ENCODE measurements around the gene GATD1.
"Not testable (repeated sequence)": the region's sequence is repeated elsewhere in the genome, so short reads cannot be mapped to it uniquely, and the experiment has no call there.

GATD1 gene

GRCh38 chr11:761526-762108, 15.7 kb downstream of the GATD1 start:
- no peak for DNase-seq

GRCh38 chr11:760236-760635, 17.1 kb downstream of the GATD1 start:
- DNase-seq: no peak

- no peak for DNase-seq
These were observed 27.6 kb downstream of the GATD1 start for GRCh38 chr11:749731-750130.

GRCh38 chr11:748007-748359, 29.3 kb downstream of the GATD1 start:
- no peak for DNase-seq

GRCh38 chr11:747158-748006, 29.9 kb downstream of the GATD1 start, which contains the start of gene TALDO1:
Gene TALDO1 (plus strand): TSS chr11:747464. CDS start chr11:747482, 18 bp downstream.
- DNase-seq: peak; percentile 80

- DNase-seq: no peak
These were observed 30.8 kb downstream of the GATD1 start for GRCh38 chr11:746289-747157.

- DNase-seq: no peak
These were observed 31.9 kb downstream of the GATD1 start for GRCh38 chr11:745428-745827.

GRCh38 chr11:742571-743201, 34.6 kb downstream of the GATD1 start:
- no peak for DNase-seq

GRCh38 chr11:742156-742546, 35.1 kb downstream of the GATD1 start:
- no peak for DNase-seq

GRCh38 chr11:737899-738298, 39.4 kb downstream of the GATD1 start:
- DNase-seq: not testable (repeated sequence)

- no peak for DNase-seq
These were observed 39.9 kb downstream of the GATD1 start for GRCh38 chr11:737366-737765.

GRCh38 chr11:734541-734940, 42.7 kb downstream of the GATD1 start:
- DNase-seq: not testable (repeated sequence)

- no peak for DNase-seq
These were observed 44.2 kb downstream of the GATD1 start for GRCh38 chr11:733072-733471.

GRCh38 chr11:729492-730074, 47.7 kb downstream of the GATD1 start:
- DNase-seq: no peak

GRCh38 chr11:728901-729491, 48.3 kb downstream of the GATD1 start:
- no peak for DNase-seq

GRCh38 chr11:727859-728748, 49.2 kb downstream of the GATD1 start:
- DNase-seq: peak; percentile 71

- DNase-seq: no peak
These were observed 50.0 kb downstream of the GATD1 start for GRCh38 chr11:727281-727701.

- peak; percentile 47 for DNase-seq
These were observed 50.7 kb downstream of the GATD1 start for GRCh38 chr11:726278-727220.

- DNase-seq: no peak
These were observed 51.6 kb downstream of the GATD1 start for GRCh38 chr11:725624-726202.

Data from CD4-positive, alpha-beta T cell treated with Interleukin-4 for 4 hours (primary cell).